Loucy (cell line): ENCODE results near the gene JPH4.

Source experiments
- CTCF ChIP-seq: fragments of 200-600 bp; sonication (generic); conservative IDR thresholded peaks from 2 replicates; pipeline ENCODE4 v1.5.1; 2014; ENCODE audit warnings: mild to moderate bottlenecking, antibody characterized with exemption, low read length
- EZH2phosphoT487 ChIP-seq: fragments of 200-600 bp; IDR thresholded peaks from 2 replicates; pipeline ENCODE4 v1.6.1; 2018; ENCODE audit warnings: antibody characterized with exemption, mild to moderate bottlenecking, moderate library complexity, borderline replicate concordance

- no peak for TF ChIP-seq CTCF
- TF ChIP-seq EZH2phosphoT487, result no peak
Measured at GRCh38 chr14:23580948-23581281, 2.3 kb upstream of the JPH4 start.
